H1 (cell line): Measurements from ENCODE around the gene NPIPA5.
"Not testable (repeated sequence)": the region's sequence is repeated elsewhere in the genome, so short reads cannot be mapped to it uniquely, and the experiment has no call there.

Experiments
- CEBPB ChIP-seq: IDR thresholded peaks from 2 replicates; pipeline ENCODE4 v1.6.1; 2012; ENCODE audit warnings: low read depth, low read length
- CHD2 ChIP-seq: IDR thresholded peaks from 2 replicates; pipeline ENCODE4 v1.6.1; 2012; ENCODE audit warnings: low read length, improper control_type of control experiment
- CTCF ChIP-seq, 3 experiments: IDR thresholded peaks; 1 replicate in 2 of 3; 2 replicates in 1 of 3; pipeline versions ENCODE4 v1.5.1 to v1.6.1; 2011; ENCODE audit warnings: low read length in 3 of 3, mild to moderate bottlenecking in 3 of 3, inconsistent platforms in 2 of 3, low read depth in 1 of 3, moderate library complexity in 1 of 3; ENCODE audit not compliant: insufficient read depth in 1 of 3; ENCODE audit errors: control extremely low read depth in 1 of 3
- FOSL1 ChIP-seq: IDR thresholded peaks from 2 replicates; pipeline ENCODE4 v1.6.1; 2011; ENCODE audit warnings: mild to moderate bottlenecking, low read depth, low read length, moderate library complexity; ENCODE audit not compliant: insufficient read depth
- POLR2A ChIP-seq, 2 experiments: IDR thresholded peaks; 1 replicate in 1 of 2; 2 replicates in 1 of 2; pipeline ENCODE4 v1.6.1; 2011; ENCODE audit warnings: low read depth in 2 of 2, low read length in 2 of 2, mild to moderate bottlenecking in 2 of 2; ENCODE audit errors: control extremely low read depth in 1 of 2
- RXRA ChIP-seq: IDR thresholded peaks from 2 replicates; pipeline ENCODE4 v1.6.1; 2011; ENCODE audit warnings: low read depth, mild to moderate bottlenecking, low read length, moderate library complexity; ENCODE audit not compliant: insufficient read depth
- ZNF274 ChIP-seq: IDR thresholded peaks from 2 replicates; pipeline ENCODE4 v1.7.0; 2012; ENCODE audit warnings: low read length, borderline replicate concordance; ENCODE audit errors: extremely low read depth

GRCh38 chr16:15389916-15390315 lies 11.8 kb upstream of the NPIPA5 start:
- TF ChIP-seq FOSL1; ZNF274; CHD2; CTCF (IDR thresholded peaks at IDR 0.05; ENCODE audit: control extremely low read depth in 1 of 3, insufficient read depth in 1 of 3, low read depth in 1 of 3, low read length in 3 of 3); POLR2A (IDR thresholded peaks at IDR 0.05; ENCODE audit: control extremely low read depth in 1 of 2, low read depth in 2 of 2, low read length in 2 of 2); CEBPB; RXRA: not testable (repeated sequence)
